ENCODE data around the gene UBA5.

UBA5 gene

GRCh38 chr3:132654190-132654589, 5.9 kb upstream of the UBA5 start:
- DNase-seq (ENCODE audit: low read depth) = no peak

GRCh38 chr3:132654721-132655120, 5.4 kb upstream of the UBA5 start:
- no peak for DNase-seq (ENCODE audit: low read depth)

DNA sequence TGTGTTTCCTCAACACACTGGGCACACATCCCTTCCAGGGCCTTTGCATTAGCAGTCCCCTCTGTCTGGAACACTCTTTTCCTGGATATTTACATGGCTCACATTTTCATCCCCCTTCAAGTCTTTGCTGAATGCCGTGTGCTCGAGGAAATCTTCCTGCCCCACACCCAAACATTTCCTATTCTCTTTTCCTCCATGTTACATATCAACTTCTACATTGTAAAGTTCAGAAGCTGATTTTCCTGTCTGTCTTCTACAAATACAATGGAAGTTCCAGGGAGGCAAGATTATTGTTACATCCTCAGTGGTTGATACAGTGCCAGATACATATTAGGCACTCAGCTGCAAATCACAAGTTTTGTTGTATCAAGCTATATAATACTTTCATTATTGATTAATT, 4.7 kb upstream of the UBA5 start:
- no peak for DNase-seq (ENCODE audit: low read depth)

DNA sequence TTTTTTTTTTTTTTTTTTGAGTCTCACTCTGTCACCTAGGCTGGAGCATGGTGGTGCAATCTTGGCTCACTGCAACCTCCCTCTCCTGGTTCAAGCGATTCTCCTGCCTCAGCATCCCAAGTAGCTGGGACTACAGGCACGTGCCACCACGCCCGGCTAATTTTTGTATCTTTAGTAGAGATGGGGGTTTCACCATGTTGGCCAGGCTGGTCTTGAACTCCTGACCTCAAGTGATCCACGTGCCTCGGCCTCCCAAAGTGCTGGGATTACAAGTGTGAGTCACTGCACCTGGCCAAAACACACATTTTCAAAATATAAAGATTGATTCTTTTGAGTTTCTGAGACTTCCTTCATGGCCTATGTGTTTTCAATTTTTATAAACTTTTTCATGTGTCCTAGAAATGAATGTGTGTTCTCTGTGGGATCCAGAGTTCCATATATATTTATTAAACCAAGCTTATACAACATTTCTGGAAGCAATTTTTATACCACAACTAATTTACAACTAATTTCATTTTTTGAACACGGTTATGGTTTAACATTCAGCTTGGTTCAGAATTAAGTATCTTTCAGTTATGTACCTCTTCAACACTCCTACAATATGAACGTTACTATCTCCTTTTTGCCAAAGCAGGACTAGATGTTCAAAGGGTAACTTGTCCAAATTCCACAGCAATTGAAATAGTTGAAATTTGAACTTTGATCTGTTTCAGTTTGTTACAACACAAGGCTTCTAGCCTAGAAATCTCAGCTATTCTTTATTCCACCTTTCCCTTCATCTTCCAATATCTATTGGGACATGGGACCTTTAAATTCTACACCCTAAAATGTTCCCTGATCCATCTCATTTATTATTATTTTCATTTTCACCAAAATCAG, 2.0 kb upstream of the UBA5 start:
- DNase-seq (ENCODE audit: low read depth) = no peak

DNA sequence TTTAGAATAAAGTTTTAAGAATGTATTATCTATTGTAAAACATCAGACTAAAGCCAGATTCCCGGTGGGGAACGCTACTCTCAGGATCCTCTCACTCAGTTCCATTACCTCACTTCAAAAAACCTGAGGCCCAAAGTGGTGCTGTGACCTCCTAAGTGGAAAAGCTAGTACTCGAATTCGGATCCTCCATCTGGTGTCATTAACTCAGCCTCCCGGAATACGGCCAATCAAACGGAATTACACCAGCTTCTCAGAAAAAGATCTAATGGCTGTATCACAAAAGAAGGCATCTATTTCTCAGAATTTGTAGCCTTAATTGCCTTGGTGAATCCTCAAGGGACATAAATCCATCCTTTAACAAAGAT, 1.1 kb upstream of the UBA5 start:
- no peak for DNase-seq (ENCODE audit: low read depth)

- DNase-seq (ENCODE audit: low read depth) = peak; percentile 12
Observed at GRCh38 chr3:132659365-132660051, 621 bp upstream of the UBA5 start, which contains the start of gene ACAD11. Gene ACAD11, minus strand, starts transcription at chr3:132659809. Its CDS starts 58 bp downstream, at chr3:132659751.

DNA sequence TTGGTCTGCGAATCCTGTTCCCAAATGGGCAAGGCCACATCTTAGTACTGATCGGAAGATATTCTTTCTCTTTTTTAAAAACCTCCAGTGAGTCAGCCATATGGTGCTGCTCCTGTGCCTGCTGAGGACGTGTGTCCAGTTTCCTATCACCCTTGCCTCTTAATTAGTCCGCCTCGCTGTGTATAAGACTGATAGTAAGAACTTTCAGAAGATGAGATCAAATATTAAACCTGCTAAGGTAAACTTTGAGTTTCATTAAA, 612 bp downstream of the UBA5 start:
- no peak for DNase-seq (ENCODE audit: low read depth)

GRCh38 chr3:132661101-132661500, 972 bp downstream of the UBA5 start:
- no peak for DNase-seq (ENCODE audit: low read depth)

GRCh38 chr3:132662212-132662611, 2.1 kb downstream of the UBA5 start:
- DNase-seq (ENCODE audit: low read depth) = no peak

DNA sequence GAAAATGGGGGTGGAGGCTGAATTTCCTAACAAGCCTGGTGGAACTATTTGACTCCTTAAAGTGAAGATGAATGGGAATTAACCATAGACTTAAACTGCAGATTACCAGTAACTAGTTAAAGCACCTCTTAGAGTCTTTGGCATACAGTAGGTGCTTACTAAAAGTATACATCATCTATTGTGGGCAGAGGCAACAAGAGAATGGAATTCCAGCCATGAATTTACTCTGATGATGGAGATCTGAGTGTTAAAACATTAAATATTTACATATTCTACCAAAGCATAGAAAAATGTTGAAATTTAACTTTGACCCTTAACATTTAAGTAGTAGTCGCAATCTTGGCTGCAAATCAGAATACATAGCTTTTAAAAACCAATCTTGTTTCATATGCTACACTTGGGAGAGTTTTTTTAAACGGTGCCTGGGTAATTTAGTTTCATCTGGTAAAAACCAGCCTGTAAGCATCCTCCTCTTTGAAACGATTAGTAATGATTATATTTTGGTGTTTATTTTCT, 5.2 kb downstream of the UBA5 start:
- no peak for DNase-seq (ENCODE audit: low read depth)

DNA sequence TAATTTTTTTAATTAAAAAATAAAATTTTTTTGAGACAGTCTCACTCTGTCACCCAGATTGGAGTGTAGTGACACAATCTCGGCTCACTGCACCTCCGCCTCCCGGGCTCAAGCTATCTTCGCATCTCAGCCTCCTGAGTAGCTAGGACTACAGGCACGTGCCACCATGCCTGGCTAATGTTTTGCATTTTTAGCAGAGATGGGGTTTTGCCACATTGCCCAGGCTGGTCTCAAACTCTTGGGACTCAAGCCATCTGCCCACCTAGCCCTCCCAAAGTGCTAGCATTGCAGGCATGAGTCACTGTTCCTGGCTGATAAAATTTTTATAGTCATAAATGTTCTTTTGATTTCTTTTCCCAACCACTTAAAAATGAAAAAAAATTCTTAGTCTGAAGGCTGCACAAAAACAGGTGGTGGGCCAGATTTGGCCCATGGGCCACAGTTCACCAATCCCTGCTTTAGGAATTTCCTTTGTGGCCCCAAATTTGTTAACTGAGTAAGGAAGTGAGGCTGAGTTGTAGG, 9.2 kb downstream of the UBA5 start:
- no peak for DNase-seq (ENCODE audit: low read depth)

DNA sequence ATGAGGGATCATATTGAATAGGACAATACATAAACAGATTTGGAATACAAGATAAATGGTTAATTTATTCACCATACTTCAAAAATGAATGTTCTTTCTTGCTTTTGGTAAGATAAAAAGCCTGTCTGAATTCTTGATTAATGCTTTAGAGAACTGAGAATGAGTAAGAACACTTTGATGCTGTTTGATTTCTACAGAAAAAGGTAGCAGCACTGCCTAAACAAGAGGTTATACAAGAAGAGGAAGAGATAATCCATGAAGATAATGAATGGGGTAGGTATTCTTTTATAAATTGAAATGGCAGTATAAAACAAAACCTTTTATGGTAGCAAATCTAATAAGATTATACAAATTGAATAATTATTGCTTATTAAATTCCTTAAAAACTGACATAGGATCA, 15.3 kb downstream of the UBA5 start:
- DNase-seq (ENCODE audit: low read depth) = no peak

- DNase-seq (ENCODE audit: low read depth) = no peak
Observed at GRCh38 chr3:132679911-132680310, 19.8 kb downstream of the UBA5 start.

DNA sequence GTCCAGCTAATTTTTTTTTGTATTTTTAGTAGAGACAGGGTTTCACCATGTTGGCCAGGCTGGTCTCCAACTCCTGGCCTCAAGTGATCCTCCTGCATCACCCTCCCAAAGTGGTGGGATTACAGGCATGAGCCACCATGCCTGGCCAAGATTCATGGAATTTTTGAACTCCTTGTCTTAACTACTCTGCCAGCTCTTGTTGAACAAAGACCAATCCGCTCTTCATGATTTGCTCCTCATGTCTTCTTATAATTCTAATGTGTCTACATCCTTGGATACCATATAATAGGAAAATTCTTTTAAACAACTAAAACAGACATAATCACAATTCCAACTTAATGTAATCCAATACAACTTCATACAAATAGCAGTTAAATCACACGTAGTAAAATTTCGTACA, 21.3 kb downstream of the UBA5 start:
- no peak for DNase-seq (ENCODE audit: low read depth)

DNA sequence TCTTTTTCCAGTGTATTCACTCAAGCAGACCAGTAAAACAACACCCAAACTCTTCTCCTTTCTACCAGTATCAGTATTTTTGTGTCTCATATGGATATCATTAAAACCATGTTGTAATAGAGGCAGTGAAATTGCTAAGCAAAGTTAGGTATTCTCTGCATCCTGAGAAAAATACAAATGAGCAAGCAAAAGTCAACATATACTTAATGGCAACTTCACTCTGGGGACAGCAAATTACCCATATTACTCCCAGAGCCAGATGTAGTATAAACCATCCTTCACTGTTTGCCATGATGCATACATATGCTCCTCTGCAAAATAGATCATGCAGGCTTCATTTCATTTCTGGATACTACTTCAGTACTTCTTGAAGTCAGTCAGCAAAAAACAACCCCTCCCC, 22.1 kb downstream of the UBA5 start:
- no peak for DNase-seq (ENCODE audit: low read depth)

DNA sequence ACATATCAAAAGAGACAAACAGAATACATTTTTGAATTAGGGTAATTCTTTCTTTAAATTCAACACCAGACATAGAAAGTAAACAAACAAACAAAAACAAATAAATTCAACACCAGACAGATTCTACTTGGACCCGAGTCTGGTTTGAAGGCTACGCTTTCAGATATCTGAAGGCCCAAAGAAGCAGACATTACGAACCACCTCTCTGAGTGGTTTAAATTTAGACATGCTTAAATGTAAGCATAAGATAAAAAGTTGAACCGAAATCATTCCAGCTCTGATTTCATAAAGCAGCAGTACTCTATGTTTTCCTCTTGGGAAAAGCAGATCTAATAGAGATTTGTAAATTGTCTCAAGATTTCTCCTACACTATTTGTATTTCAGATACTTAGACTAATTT, 29.9 kb downstream of the UBA5 start:
- DNase-seq (ENCODE audit: low read depth) = no peak

DNA sequence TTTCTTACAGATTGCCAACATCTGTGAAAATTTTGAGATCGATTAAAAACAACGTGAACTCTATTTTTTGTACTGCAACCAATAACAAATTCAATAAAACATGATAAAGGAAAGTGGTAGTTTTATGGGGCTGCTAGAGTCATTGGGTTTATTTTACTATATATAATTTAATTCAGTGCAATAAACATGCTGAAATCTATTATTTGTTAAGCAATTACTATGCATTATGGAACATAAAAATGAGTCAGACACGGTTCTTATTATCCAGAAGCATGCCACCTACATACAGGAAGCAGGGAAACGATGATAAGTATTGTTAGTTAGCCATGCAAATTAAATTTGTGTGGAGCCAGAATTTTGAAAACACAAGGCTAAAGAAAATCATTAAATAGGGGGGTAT, 34.9 kb downstream of the UBA5 start:
- DNase-seq (ENCODE audit: low read depth) = no peak

GRCh38 chr3:132695422-132695821, 35.3 kb downstream of the UBA5 start:
- DNase-seq (ENCODE audit: low read depth) = no peak

DNA sequence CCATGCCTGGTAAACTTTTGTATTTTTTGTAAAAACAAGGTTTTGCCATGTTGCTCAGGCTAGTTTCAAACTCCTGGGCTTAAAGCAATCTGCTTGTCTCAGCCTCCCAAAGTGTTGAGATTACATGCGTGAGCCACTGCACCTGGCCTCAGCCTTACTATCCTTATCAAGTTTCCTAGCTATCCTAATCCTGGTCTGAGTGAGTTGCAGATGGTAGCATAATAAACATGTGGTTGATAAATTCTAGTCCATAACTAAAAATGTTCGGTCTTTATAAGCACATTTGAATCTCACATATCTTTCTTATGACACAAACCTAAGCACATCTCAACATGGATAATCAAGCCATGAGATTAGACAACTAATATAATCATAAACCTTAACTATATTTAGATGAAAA, 43.6 kb downstream of the UBA5 start:
- DNase-seq (ENCODE audit: low read depth) = no peak

DNA sequence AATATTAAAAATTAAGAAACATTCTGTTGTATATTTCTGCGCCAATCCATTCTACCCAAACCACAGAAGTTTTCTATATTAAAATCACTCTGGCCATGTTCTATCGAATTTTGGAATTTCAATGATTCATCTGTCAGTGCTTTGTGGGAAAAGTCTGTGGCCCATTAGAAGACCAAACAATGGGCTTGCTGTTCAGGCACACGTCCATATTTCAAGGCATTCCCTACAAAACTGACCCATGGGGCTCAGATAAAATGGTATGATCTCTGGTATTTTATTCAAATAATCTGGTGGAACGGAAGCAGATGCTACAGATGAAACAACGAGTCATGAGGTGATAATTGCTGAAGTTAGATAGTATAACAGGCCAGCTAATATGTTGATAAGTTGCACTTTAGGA, 49.6 kb downstream of the UBA5 start:
- no peak for DNase-seq (ENCODE audit: low read depth)

GRCh38 chr3:132710311-132710710, 50.2 kb downstream of the UBA5 start:
- no peak for DNase-seq (ENCODE audit: low read depth)

GRCh38 chr3:132713977-132714727, 54.0 kb downstream of the UBA5 start:
- DNase-seq (ENCODE audit: low read depth) = no peak

GRCh38 chr3:132716372-132716771, 56.2 kb downstream of the UBA5 start:
- no peak for DNase-seq (ENCODE audit: low read depth)

All from activated T-helper 9 cell treated with anti-CD3 and anti-CD28 coated beads, Interleukin-2, amount 50 U/mL, for 16 hours (primary cell).